SK-N-SH (cell line): ENCODE data around the gene ALG9.

ENCODE experiments used
- CTCF ChIP-seq: fragments of 200-600 bp; sonication (generic); IDR thresholded peaks from 2 replicates; pipeline ENCODE4 v1.6.1; 2017; ENCODE audit warnings: antibody characterized with exemption, mild to moderate bottlenecking, moderate library complexity
- EP300 ChIP-seq, 2 experiments: IDR thresholded peaks; 2 replicates each; pipeline versions ENCODE4 v1.4.0 to v1.6.1; 2012; ENCODE audit warnings: borderline replicate concordance in 1 of 2, low read depth in 1 of 2, low read length in 1 of 2
- FOSL2 ChIP-seq: IDR thresholded peaks from 2 replicates; pipeline ENCODE4 v1.4.0; 2012; ENCODE audit warnings: low read depth, mild to moderate bottlenecking, moderate library complexity, borderline replicate concordance
- FOXM1 ChIP-seq: IDR thresholded peaks from 2 replicates; pipeline ENCODE4 v1.4.0; 2012; ENCODE audit warnings: low read depth, mild to moderate bottlenecking
- MEF2A ChIP-seq: IDR thresholded peaks from 2 replicates; pipeline ENCODE4 v1.4.0; 2012; ENCODE audit warnings: low read depth, borderline replicate concordance
- NRF1 ChIP-seq: IDR thresholded peaks from 2 replicates; pipeline ENCODE4 v1.6.1; 2012; ENCODE audit warnings: low read depth, mild to moderate bottlenecking, low read length
- POLR2AphosphoS5 ChIP-seq: IDR thresholded peaks from 2 replicates; pipeline ENCODE4 v1.6.1; 2012; ENCODE audit warnings: low read depth, low read length
- TAF1 ChIP-seq: IDR thresholded peaks from 2 replicates; pipeline ENCODE4 v1.6.1; 2012; ENCODE audit warnings: low read depth, mild to moderate bottlenecking, low read length, moderate library complexity, borderline replicate concordance
- TEAD4 ChIP-seq: IDR thresholded peaks from 2 replicates; pipeline ENCODE4 v1.4.0; 2012; ENCODE audit warnings: mild to moderate bottlenecking, borderline replicate concordance; ENCODE audit not compliant: insufficient read depth
- TF ChIP-seq, protein P1 (sequence below): IDR thresholded peaks from 2 replicates; pipeline ENCODE4 v1.6.1; 2012; ENCODE audit warnings: mild to moderate bottlenecking, low read depth, low read length, moderate library complexity
- TF ChIP-seq, protein P2 (sequence below): IDR thresholded peaks from 2 replicates; pipeline ENCODE4 v1.4.0; 2012; ENCODE audit warnings: low read depth

DNA sequence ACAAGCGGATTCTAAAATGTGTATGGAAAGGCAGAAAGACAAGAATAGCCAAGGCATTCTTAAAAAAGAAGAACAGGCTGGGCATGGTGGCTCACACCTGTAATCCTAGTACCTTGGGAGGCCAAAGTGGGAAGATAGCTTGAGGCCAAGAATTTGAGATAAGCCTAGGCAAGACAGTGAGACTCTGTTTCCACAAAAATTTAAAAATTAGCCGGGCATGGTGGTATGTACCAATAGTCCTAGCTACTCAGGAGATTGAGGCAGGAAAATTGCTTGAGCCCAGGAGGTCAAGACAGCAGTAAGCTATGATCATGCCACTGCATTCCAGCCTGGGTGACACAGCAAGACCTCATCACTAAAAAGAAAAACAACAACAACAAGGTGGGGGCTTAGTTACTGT, 59.2 kb downstream of the ALG9 start:
- TF ChIP-seq CTCF (no peak), TEAD4 (no peak), POLR2AphosphoS5 (no peak), FOXM1 (no peak), FOSL2 (no peak), MEF2A (no peak), EP300 (IDR thresholded peaks at IDR 0.05; ENCODE audit: borderline replicate concordance in 1 of 2, low read depth in 1 of 2, low read length in 1 of 2) (no peak), TAF1 (no peak), NRF1 (no peak)
- TF ChIP-seq, protein P1, sequence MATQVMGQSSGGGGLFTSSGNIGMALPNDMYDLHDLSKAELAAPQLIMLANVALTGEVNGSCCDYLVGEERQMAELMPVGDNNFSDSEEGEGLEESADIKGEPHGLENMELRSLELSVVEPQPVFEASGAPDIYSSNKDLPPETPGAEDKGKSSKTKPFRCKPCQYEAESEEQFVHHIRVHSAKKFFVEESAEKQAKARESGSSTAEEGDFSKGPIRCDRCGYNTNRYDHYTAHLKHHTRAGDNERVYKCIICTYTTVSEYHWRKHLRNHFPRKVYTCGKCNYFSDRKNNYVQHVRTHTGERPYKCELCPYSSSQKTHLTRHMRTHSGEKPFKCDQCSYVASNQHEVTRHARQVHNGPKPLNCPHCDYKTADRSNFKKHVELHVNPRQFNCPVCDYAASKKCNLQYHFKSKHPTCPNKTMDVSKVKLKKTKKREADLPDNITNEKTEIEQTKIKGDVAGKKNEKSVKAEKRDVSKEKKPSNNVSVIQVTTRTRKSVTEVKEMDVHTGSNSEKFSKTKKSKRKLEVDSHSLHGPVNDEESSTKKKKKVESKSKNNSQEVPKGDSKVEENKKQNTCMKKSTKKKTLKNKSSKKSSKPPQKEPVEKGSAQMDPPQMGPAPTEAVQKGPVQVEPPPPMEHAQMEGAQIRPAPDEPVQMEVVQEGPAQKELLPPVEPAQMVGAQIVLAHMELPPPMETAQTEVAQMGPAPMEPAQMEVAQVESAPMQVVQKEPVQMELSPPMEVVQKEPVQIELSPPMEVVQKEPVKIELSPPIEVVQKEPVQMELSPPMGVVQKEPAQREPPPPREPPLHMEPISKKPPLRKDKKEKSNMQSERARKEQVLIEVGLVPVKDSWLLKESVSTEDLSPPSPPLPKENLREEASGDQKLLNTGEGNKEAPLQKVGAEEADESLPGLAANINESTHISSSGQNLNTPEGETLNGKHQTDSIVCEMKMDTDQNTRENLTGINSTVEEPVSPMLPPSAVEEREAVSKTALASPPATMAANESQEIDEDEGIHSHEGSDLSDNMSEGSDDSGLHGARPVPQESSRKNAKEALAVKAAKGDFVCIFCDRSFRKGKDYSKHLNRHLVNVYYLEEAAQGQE = no peak
- TF ChIP-seq, protein P2, sequence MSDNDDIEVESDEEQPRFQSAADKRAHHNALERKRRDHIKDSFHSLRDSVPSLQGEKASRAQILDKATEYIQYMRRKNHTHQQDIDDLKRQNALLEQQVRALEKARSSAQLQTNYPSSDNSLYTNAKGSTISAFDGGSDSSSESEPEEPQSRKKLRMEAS = no peak
